ENCODE data around the gene CUL1.

Gene CUL1

GRCh38 chr7:148811892-148812291 is 113.2 kb downstream of the CUL1 start:
- DNase-seq: no peak

GRCh38 chr7:148813890-148814289 is 115.2 kb downstream of the CUL1 start:
- DNase-seq: no peak

DNA sequence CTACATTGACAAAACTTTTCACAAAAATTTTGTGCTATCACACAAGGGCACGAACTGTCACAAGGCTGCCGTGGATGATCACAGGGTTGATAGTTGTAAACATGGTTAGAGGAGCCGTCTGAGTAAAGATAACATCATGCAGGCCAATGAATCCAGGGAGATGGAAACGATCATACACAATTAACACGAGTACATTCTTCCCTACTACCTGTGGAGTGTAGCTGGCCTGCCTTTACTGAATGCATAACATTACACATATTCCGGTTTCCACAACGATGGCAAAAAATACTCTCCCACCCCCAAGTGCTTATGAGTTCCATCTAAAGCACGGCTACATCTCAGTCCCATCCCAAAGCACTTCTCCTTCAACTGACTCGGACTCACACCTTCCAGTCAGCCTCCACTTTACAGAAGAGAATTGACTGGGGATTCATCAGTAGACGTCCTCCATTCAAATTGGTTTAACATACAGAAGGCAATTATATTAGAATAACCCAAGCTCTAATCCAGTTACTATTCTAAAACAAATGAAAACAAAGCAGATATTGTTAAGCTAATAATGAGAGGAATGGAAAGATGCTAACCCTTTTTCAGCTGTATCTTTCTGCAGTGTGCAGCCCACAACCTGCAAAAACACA is 116.3 kb downstream of the CUL1 start:
- no peak for DNase-seq

DNA sequence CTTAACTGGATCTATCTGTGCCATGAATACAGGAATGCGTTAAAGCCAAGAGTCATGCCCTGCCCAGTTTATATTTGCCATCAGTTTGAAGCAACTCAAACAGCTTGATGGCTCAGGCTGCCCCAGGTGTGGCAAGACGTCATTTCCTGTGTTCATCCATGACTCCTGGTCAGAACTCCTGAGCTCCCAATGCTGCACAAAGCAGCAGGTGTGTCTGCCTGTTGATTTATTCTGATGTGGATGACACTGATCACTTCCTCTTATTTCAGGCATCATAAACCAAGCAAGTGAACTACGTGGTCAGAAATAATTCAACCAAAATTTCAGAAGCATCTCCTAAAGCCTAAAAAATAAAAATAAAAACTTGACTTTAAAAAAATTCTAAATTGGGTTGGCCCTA is 116.9 kb downstream of the CUL1 start:
- DNase-seq: no peak

DNA sequence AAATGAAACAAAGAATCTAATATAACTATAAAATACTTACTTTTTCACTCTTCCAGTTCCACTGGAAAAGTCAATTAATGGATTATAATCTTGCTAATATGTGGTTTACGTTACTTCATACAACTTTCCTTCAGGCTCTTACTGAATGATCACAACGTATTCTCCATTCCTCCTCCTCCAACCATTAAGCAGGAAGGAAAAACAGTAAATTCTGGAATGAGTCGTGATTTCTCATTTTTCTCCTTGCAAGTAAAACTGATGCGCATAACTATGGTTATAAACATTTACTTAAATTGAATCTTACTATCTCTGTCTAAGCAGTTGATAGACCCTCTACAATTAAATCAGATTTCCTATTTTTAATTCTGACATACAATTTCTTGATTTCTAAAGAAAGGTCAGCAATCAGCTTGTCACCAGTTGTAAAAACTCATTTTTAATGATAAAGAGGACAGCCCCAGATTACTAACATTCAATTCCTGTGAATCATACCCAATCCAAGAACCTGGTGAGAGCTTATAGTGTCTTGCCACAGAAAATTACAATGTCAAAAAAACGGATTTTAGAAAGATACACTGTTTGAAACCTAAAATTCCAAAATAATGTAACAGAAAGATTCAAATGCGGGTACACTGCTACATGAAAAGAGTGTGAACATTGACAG is 121.1 kb downstream of the CUL1 start:
- no peak for DNase-seq

DNA sequence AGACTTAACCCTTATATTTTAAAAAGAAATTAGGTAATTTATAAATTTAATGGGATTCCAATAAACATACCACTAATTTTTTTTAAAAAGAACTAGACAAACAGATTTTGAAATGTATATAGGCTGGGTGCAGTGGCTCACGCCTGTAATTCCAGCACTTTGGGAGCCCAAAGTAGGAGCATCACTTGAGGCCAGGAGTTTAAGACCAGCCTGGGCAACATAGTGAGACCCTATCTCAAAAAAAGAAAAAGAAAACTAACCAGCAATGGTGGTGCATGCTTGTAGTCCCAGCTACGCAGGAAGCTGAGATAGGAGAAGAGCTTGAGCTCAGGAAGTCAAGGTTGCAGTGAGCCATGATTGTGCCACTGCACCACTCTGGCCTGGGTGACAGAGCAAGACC is 122.7 kb downstream of the CUL1 start:
- no peak for DNase-seq

DNA sequence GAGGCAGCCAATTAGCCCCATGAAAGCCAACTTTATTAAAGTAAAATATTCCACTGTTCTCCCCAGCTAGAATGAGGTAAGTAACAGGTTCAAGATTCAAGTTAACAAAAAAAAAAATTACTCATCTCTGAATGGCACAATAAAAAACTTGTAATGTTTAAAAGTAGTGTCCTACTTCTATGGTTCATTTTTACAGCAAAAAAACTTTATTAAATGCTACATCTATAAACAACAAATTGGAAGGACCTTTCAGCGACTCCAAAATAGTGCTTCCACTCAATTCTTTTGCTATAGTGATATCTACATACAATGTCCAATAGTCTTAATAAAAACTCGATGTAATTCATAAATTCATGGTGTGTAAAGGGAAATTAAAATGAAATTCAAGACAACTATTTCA is 126.2 kb downstream of the CUL1 start:
- DNase-seq: no peak

DNA sequence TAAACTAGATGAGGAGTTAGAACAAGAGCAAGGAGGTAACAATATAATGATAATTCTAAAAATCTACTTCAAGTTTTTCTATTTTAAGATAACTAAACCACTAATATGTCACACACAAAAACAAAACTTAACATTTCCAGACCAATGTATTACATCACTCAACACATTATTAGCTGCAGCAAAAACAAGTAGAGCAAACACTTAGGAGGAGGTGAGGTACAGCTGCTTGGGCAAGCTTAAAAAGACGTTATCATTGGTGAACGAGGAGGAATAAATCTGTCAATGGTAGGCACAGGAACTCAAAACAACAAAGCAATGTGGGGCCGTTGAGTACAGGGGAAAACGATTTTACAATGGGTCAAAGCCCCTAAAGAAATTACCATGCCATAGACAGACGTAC is 126.6 kb downstream of the CUL1 start:
- DNase-seq: no peak

DNA sequence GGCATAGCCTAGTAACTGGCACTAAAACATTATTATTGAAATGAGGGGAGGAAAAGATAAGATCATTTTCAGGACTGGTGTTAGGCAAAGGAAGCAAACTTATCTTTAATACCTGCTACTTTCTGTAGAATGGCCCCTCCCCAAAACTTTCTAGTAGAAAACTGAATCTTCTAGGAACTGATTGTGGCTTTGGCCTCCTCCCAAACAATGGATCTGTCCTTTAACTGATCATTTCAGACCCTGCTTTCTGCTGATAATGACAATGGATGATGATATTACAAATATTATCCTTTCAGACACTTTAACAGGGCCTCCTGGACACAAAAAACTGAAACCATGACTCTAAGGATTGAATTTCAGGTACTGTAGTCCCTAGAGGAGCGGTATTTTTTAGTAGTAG is 130.3 kb downstream of the CUL1 start:
- no peak for DNase-seq

- DNase-seq: no peak
These were observed 132.4 kb downstream of the CUL1 start for GRCh38 chr7:148830897-148831692.

DNA sequence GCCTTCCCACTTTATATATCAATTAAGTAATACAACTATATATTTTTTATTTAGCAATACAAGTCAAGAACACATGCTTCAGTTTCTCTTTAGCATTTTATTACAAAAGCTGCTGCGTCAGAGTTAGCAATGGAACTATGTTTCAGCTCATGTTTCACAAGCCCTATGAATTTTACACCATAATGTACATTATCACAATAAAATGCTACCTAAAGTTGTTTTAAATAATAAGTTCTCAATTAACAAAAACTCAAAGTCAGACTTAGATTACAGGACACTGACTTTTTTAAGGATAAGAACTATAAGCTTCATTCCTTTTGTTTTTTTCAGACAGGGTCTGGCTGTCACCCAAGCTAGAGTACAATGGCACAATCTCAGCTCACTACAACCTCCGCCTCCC is 133.1 kb downstream of the CUL1 start:
- DNase-seq: no peak

GRCh38 chr7:148834605-148835004 is 135.9 kb downstream of the CUL1 start:
- no peak for DNase-seq

- no peak for DNase-seq
These were observed 137.2 kb downstream of the CUL1 start for GRCh38 chr7:148835854-148836253.

- no peak for DNase-seq
These were observed 140.2 kb downstream of the CUL1 start for GRCh38 chr7:148838905-148839304.

- no peak for DNase-seq
These were observed 149.4 kb downstream of the CUL1 start for GRCh38 chr7:148847815-148848734.

GRCh38 chr7:148849393-148850098 is 150.8 kb downstream of the CUL1 start:
- DNase-seq: no peak

DNA sequence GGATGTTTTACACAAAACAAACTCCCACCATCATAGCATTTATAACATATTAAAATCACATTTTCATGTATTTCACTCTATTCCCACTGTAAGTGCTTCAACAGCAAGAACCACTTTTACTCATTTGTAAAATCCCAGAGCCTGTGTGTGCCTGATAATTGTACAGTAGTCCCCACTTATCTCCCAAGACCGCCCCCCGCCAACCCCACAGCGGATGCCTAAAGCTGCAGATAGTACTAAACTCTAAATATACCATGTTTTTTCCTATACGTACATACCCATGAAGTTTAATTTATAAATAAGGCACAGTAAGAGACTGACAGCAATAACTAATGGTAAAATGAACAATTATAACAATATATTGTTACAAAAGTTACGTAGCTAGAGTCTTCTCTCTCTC is 151.9 kb downstream of the CUL1 start:
- no peak for DNase-seq
